Nephron progenitor cell (in vitro differentiated cells): ENCODE data around the gene FHDC1.
A peak's percentile ranks its signal among the peaks of the same experiment; 100 is the strongest.

ENCODE experiments used
- DNase-seq: peaks from one replicate; pipeline ENCODE4 v3.0.0; 2021
- H3K27ac Mint-ChIP-seq: 2 replicates; pipeline ENCODE4 v1.8.0; 2021; ENCODE audit warnings: mild to moderate bottlenecking, moderate library complexity, mixed read lengths
- H3K27me3 Mint-ChIP-seq: 2 replicates; pipeline ENCODE4 v1.8.0; 2021; ENCODE audit warnings: mild to moderate bottlenecking, low read depth, mixed read lengths; ENCODE audit not compliant: poor library complexity
- H3K36me3 Mint-ChIP-seq: 2 replicates; pipeline ENCODE4 v1.8.0; 2021; ENCODE audit warnings: low read depth, mixed read lengths
- H3K4me1 Mint-ChIP-seq: 2 replicates; pipeline ENCODE4 v1.8.0; 2021; ENCODE audit warnings: mixed read lengths
- H3K4me3 Mint-ChIP-seq: 2 replicates; pipeline ENCODE4 v1.8.0; 2021; ENCODE audit warnings: mild to moderate bottlenecking, moderate library complexity, mixed read lengths
- H3K9me3 Mint-ChIP-seq: 2 replicates; pipeline ENCODE4 v1.8.0; 2021; ENCODE audit warnings: mild to moderate bottlenecking, moderate library complexity, mixed read lengths
- TF ChIP-seq, protein P1 (sequence below): fragments of 200-600 bp; sonication (generic); IDR thresholded peaks from 2 replicates; pipeline ENCODE4 v1.5.0; 2021; ENCODE audit warnings: antibody characterized with exemption

FHDC1 gene

DNA sequence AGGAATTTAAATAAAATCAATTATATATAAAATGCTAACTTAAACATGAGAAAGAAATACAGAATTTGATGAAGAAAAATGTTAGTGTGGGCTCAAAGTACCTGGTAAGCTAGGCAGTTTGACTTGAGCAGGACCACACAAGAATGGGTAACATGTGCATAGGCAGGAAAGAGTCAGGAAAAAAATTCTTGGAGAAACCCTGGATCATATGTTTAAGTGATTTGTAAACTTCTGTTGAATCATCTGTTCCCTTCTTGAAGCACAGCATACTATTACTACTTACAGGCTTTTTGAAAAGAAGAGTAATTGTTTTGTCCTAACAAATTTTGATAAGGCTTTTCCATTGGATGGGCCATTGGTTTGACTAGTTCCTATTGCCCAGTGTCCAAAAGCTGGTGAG lies 37.5 kb upstream of the FHDC1 start:
- no peaks in the 10 kb centered on the region for H3K4me1 Mint-ChIP-seq
- H3K27me3 Mint-ChIP-seq: no peaks in the 10 kb centered on the region
- no peak overlapping the region for H3K27ac Mint-ChIP-seq
- peaks cover 32% of the 10 kb centered on the region for H3K36me3 Mint-ChIP-seq
- no peak for DNase-seq
- H3K9me3 Mint-ChIP-seq: no peaks in the 10 kb centered on the region
- TF ChIP-seq, protein P1, sequence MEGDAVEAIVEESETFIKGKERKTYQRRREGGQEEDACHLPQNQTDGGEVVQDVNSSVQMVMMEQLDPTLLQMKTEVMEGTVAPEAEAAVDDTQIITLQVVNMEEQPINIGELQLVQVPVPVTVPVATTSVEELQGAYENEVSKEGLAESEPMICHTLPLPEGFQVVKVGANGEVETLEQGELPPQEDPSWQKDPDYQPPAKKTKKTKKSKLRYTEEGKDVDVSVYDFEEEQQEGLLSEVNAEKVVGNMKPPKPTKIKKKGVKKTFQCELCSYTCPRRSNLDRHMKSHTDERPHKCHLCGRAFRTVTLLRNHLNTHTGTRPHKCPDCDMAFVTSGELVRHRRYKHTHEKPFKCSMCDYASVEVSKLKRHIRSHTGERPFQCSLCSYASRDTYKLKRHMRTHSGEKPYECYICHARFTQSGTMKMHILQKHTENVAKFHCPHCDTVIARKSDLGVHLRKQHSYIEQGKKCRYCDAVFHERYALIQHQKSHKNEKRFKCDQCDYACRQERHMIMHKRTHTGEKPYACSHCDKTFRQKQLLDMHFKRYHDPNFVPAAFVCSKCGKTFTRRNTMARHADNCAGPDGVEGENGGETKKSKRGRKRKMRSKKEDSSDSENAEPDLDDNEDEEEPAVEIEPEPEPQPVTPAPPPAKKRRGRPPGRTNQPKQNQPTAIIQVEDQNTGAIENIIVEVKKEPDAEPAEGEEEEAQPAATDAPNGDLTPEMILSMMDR: no peak
- no peak overlapping the region for H3K4me3 Mint-ChIP-seq

DNA sequence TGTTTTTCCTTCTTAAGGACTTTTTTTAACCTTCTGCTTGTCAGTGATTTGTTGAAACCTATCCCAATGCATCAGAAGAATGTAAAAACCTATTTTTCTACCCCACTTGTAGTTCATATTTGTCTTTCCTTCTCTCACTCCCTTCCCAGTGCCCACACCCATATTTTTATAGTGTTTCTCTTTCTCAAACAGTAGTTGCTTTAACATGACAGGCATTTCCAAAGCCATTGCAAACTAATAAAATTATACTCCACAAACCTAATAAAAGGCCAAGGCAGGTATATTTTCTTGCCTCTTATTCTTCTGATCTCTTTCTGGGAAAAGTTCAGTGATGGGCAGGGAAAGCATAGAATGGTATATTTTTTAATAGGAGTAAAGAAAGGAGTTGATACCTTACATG lies 35.7 kb upstream of the FHDC1 start:
- H3K27me3 Mint-ChIP-seq: no peaks in the 10 kb centered on the region

DNA sequence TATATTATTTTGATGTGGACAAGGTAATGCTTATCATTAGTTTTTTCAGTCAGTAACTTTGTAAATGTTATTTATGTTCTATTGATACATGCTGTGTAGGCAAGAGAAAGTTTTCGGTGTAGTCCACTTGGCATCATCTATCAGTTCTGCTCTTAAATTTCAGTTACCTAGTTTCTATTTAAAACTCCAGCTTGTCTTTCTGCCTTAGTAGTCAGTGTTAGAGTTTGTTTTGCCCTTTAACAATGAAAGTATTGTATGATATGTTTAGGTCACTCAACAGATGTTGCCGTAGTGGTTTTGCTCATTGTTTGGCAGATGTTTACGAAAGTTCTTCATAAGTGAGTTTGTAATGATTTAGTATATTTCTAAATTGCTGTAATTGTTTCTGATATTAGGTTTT lies 34.9 kb upstream of the FHDC1 start:
- no peak for DNase-seq
- Mint-ChIP-seq H3K27ac (no peak overlapping the region), H3K4me3 (no peak overlapping the region), H3K9me3 (no peaks in the 10 kb centered on the region), H3K36me3 (peaks cover 34% of the 10 kb centered on the region), H3K27me3 (no peaks in the 10 kb centered on the region), H3K4me1 (no peaks in the 10 kb centered on the region)
- TF ChIP-seq, protein P1: no peak

More for the DNA sequence above, 35.7 kb upstream of the FHDC1 start:
- DNase-seq: no peak
- Mint-ChIP-seq H3K27ac (peak overlapping the region; percentile 5), H3K36me3 (peaks cover 35% of the 10 kb centered on the region), H3K9me3 (no peaks in the 10 kb centered on the region), H3K4me3 (no peak overlapping the region), H3K4me1 (no peaks in the 10 kb centered on the region)
- TF ChIP-seq, protein P1: no peak

DNA sequence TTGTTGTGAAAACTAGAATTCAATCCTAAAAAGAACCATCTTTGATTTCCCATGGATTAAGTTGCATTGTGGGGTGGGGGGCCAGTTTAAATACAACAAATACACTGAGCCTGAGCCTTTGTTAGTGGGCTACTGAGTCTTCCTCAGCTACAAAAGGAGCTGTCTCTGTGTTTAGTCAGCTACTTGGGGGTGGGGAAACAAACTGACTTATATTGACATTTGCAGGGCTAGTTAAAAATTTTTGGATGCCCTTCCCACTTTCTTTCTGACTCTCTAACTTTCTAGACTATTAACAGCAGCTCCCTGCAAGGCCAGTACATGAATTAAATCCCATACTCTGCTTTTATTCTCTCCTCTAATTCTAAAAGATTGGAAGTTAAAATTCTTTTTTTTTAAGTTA lies 32.5 kb upstream of the FHDC1 start:
- Mint-ChIP-seq H3K27me3 (no peaks in the 10 kb centered on the region), H3K4me1 (no peaks in the 10 kb centered on the region), H3K4me3 (no peak overlapping the region), H3K27ac (no peak overlapping the region), H3K9me3 (no peaks in the 10 kb centered on the region), H3K36me3 (peaks cover 45% of the 10 kb centered on the region)
- no peak for DNase-seq
- TF ChIP-seq, protein P1: no peak

DNA sequence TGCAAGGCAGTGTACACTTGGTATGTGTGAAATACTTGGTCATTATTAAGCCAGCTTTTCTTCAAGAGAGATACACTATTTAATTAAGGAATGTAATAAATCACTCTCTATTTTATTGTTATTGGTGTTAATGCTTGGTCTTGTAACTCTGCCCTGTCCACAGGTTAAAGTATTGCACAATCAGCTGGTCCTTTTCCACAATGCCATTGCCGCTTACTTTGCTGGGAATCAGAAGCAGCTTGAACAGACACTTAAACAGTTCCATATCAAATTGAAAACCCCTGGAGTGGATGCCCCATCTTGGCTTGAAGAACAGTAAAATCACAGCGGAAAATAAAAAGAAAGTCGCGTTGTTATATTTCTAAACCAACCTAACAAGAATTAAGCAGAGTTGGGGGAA lies 26.2 kb upstream of the FHDC1 start:
- DNase-seq: no peak
- Mint-ChIP-seq H3K27me3 (no peaks in the 10 kb centered on the region), H3K4me1 (no peaks in the 10 kb centered on the region), H3K27ac (peak overlapping the region; percentile 63), H3K9me3 (peaks cover 3% of the 10 kb centered on the region), H3K4me3 (no peak overlapping the region), H3K36me3 (peaks cover 70% of the 10 kb centered on the region)
- TF ChIP-seq, protein P1: no peak

DNA sequence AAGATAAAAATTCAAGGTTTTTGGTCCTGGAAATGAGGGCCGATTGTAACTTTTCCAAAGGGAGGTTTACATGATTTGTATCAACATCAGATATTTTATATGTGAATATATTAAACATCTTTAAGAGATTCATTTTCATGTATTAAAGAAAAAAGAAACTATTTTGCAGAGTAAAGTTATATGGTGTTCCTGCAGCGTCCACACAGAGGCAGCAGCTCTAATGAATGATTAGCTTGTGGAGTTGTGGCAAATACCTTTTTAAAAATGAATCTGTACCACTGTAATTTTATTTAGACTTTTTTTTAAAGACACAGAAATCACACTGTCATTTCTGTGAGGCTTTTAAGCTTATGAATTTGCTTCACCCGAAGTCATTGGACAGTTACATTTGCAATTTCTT lies 25.6 kb upstream of the FHDC1 start:
- Mint-ChIP-seq H3K4me1 (no peaks in the 10 kb centered on the region), H3K4me3 (no peak overlapping the region), H3K27me3 (no peaks in the 10 kb centered on the region), H3K36me3 (peaks cover 68% of the 10 kb centered on the region), H3K27ac (no peak overlapping the region), H3K9me3 (peaks cover 3% of the 10 kb centered on the region)
- DNase-seq: no peak
- TF ChIP-seq, protein P1: no peak
